HG03095 (cell line): Measurements from ENCODE around the gene INCENP.
A peak's percentile ranks its signal among the peaks of the same experiment; 100 is the strongest.

Source experiments
- ATAC-seq: cut with Tn5 transposase; IDR thresholded peaks from one replicate; pipeline ENCODE4 v1.9.1; 2021; ENCODE audit warnings: moderate library complexity; ENCODE audit not compliant: unreplicated experiment

INCENP gene

GRCh38 chr11:62124186-62125113, 639 bp downstream of the INCENP start:
- peak; percentile 6 for ATAC-seq

- no peak for ATAC-seq
Measured at GRCh38 chr11:62125316-62125715, 1.5 kb downstream of the INCENP start.

GRCh38 chr11:62125881-62126280, 2.1 kb downstream of the INCENP start:
- ATAC-seq: no peak

GRCh38 chr11:62127426-62127825, 3.6 kb downstream of the INCENP start:
- ATAC-seq: no peak

- ATAC-seq: no peak
Measured at GRCh38 chr11:62127941-62128770, 4.3 kb downstream of the INCENP start.

- ATAC-seq: no peak
Measured at GRCh38 chr11:62128835-62129234, 5.0 kb downstream of the INCENP start.

GRCh38 chr11:62129590-62130282, 5.9 kb downstream of the INCENP start:
- no peak for ATAC-seq

GRCh38 chr11:62130283-62131169, 6.7 kb downstream of the INCENP start:
- ATAC-seq: no peak

GRCh38 chr11:62131170-62131464, 7.3 kb downstream of the INCENP start:
- ATAC-seq: no peak

GRCh38 chr11:62132191-62132590, 8.4 kb downstream of the INCENP start:
- no peak for ATAC-seq

GRCh38 chr11:62132689-62133293, 9.0 kb downstream of the INCENP start:
- no peak for ATAC-seq

GRCh38 chr11:62133328-62134065, 9.7 kb downstream of the INCENP start:
- no peak for ATAC-seq

GRCh38 chr11:62137276-62137861, 13.6 kb downstream of the INCENP start:
- no peak for ATAC-seq

- ATAC-seq: no peak
Measured at GRCh38 chr11:62137881-62138629, 14.2 kb downstream of the INCENP start.

- no peak for ATAC-seq
Measured at GRCh38 chr11:62138630-62139425, 15.0 kb downstream of the INCENP start.

- ATAC-seq: no peak
Measured at GRCh38 chr11:62139526-62140303, 15.9 kb downstream of the INCENP start.
